Non-pigmented ciliary epithelial cell (primary cell): ENCODE data around the gene WWOX.

Source experiments
- DNase-seq: peaks from one replicate; pipeline ENCODE4 v3.0.0-alpha.2; 2010; ENCODE audit warnings: low read depth

WWOX gene

GRCh38 chr16:78399384-78399783 lies 299.9 kb downstream of the WWOX start:
- no peak for DNase-seq

GRCh38 chr16:78402833-78403232 lies 303.4 kb downstream of the WWOX start:
- no peak for DNase-seq

GRCh38 chr16:78405040-78405439 lies 305.6 kb downstream of the WWOX start:
- DNase-seq = no peak

- DNase-seq = no peak
Measured at GRCh38 chr16:78405833-78406232, 306.4 kb downstream of the WWOX start.

- DNase-seq = peak; percentile 13
Measured at GRCh38 chr16:78407191-78407590, 307.7 kb downstream of the WWOX start.

- no peak for DNase-seq
Measured at GRCh38 chr16:78413651-78414050, 314.2 kb downstream of the WWOX start.

GRCh38 chr16:78415013-78415412 lies 315.6 kb downstream of the WWOX start:
- no peak for DNase-seq

- no peak for DNase-seq
Measured at GRCh38 chr16:78415669-78416068, 316.2 kb downstream of the WWOX start.

GRCh38 chr16:78416400-78416799 lies 316.9 kb downstream of the WWOX start:
- no peak for DNase-seq

- DNase-seq = no peak
Measured at GRCh38 chr16:78421181-78421708, 321.8 kb downstream of the WWOX start.

GRCh38 chr16:78425281-78425680 lies 325.8 kb downstream of the WWOX start:
- no peak for DNase-seq

- no peak for DNase-seq
Measured at GRCh38 chr16:78425891-78426510, 326.5 kb downstream of the WWOX start.

- DNase-seq = no peak
Measured at GRCh38 chr16:78428193-78428592, 328.7 kb downstream of the WWOX start.

GRCh38 chr16:78430281-78430680 lies 330.8 kb downstream of the WWOX start:
- DNase-seq = no peak

GRCh38 chr16:78431004-78431670 lies 331.7 kb downstream of the WWOX start:
- DNase-seq = no peak

GRCh38 chr16:78431701-78432100 lies 332.2 kb downstream of the WWOX start:
- no peak for DNase-seq

GRCh38 chr16:78432451-78432850 lies 333.0 kb downstream of the WWOX start:
- no peak for DNase-seq

GRCh38 chr16:78433116-78433515 lies 333.7 kb downstream of the WWOX start:
- no peak for DNase-seq

GRCh38 chr16:78434401-78434800 lies 334.9 kb downstream of the WWOX start:
- DNase-seq = no peak

GRCh38 chr16:78435260-78435659 lies 335.8 kb downstream of the WWOX start:
- DNase-seq = no peak

GRCh38 chr16:78436023-78436422 lies 336.6 kb downstream of the WWOX start:
- no peak for DNase-seq

GRCh38 chr16:78436846-78437245 lies 337.4 kb downstream of the WWOX start:
- DNase-seq = no peak

GRCh38 chr16:78437352-78437968 lies 338.0 kb downstream of the WWOX start:
- no peak for DNase-seq
